GM21786 (cell line): ENCODE data around the gene LTBR.
A peak's percentile ranks its signal among the peaks of the same experiment; 100 is the strongest.
"Not testable (repeated sequence)": the region's sequence is repeated elsewhere in the genome, so short reads cannot be mapped to it uniquely, and the experiment has no call there.

Source experiments
- ATAC-seq: cut with Tn5 transposase; IDR thresholded peaks from one replicate; pipeline ENCODE4 v1.9.1; 2021; ENCODE audit not compliant: unreplicated experiment

Gene LTBR

DNA sequence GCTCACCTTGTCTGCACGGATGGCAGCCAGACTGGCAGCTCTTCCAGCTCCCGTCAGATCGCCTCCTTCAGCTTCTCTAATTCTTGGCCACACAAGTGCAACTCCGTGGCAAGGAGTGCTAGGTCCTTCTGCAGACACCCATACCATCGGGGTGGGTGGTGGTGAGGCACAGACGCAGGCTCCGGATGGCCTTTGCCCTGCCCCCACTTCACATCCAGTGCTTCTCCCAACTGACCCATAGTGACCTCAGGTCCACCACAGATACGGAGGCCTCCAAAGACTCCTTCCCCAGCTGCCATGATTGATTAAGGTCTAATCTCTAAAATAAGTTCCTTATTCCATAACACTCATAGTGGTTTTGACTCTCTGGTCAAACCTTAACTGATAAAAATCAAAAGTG lies 40.9 kb downstream of the LTBR start:
- ATAC-seq = no peak

DNA sequence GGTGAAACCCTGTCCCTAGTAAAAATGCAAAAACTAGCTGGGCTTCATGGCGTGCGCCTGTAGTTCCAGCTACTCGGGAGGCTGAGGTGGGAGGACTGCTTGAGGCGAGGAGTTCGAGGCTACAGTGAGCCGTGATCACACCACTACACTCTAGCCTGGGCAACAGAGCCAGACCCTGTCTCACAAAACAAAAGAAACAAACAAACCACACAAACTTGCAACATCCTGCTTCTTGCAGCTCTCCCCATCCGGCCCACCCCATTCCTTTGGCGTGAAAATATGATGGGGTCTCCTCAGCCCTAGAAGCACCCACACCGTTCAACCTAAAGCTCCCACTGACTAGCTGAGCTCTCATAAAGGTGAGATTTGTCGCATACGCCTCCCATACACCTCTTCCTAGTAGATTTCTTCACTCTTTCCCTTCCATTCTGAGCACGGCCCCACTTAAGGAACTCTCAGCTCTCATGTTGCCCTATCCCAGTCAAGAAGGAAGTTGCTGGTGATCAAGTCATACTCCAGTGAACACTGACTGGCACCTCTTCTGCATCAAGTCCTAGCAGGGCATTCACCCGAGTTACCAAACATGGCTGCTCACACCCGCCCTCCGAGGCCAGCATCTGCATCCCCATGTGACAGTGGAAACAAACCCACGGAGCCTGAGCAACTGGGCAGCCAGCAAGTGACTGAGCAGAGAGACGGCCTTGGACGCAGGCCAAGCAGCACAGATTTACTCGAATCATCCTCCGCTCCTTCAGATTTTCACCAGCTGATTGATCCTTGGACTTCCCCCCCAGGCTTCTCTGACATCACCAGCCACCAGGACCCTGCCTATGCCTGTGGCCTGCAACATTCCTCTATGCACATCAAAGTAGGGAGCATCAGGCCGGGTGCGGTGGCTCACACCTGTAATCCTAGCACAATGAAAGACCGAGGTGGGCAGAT lies 41.9 kb downstream of the LTBR start:
- ATAC-seq = no peak

DNA sequence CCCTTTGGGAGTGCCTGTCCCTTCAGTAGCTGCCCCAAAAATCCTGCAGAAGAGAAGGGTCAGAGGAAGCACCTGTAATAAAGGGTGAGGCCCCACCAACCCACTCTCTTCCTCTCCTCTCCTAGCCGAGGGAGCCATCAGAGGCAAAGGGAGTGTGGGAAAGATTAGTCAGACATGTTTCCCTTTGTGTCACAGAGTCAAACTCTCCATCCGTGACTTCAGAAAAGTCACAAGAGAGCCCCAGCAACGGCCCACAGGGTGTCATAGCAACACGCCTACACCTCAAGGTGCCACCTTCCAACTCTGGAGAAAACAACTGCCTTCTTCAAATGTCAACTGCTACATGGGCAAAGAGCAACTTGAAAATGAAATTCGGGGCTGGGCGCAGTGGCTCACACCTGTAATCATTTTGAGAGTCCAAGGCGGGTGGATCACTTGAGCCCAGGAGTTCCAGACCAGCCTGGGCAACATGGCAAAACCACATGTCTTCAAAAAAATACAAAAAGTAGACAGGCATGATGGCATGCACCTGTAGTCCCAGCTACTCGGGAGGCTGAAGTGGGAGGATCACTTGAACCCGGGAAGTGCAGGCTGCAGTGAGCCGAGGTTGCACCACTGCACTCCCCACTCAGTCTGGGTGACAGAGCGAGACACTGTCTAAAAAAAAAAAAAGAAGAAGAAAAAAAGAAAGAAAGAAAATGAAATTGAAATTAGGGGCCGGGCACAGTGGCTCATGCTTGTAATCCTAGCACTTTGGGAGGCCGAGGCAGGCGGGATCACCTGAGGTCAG lies 43.1 kb downstream of the LTBR start:
- ATAC-seq = peak; percentile 63

DNA sequence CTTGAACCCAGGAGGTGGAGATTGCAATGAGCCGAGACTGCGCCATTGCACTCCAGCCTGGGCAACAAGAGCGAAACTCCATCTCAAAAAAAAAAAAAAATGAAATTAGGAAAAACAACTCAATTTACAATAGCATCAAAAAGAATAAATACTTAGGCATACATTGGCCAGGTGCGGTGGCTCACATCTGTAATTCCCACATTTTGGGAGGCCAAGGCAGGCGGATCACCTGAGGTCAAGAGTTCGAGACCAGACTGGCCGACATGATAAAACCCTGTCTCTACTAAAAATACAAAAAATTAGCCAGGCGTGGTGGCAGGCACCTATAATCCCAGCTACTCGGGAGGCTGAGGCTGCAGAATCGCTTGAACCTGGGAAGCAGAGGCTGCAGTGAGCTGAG lies 43.8 kb downstream of the LTBR start:
- ATAC-seq = not testable (repeated sequence)

DNA sequence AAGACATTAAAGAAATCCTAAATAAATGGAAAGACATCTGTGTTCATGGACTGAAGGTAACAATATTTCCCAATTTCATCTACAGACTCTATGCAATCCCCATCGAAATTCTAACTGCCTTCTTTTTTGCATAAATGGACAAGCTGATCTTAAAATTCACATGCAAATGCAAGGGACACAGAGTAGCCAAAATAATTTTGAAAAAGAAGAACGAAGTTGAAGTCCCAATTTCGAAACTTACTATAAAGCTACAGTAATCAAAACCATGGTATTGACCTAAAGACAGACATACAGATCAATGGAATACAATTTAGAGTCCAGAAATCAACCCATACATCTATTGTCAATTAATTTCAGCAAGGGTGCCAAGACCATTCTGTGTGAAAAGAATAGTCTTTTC lies 44.4 kb downstream of the LTBR start:
- ATAC-seq = no peak

DNA sequence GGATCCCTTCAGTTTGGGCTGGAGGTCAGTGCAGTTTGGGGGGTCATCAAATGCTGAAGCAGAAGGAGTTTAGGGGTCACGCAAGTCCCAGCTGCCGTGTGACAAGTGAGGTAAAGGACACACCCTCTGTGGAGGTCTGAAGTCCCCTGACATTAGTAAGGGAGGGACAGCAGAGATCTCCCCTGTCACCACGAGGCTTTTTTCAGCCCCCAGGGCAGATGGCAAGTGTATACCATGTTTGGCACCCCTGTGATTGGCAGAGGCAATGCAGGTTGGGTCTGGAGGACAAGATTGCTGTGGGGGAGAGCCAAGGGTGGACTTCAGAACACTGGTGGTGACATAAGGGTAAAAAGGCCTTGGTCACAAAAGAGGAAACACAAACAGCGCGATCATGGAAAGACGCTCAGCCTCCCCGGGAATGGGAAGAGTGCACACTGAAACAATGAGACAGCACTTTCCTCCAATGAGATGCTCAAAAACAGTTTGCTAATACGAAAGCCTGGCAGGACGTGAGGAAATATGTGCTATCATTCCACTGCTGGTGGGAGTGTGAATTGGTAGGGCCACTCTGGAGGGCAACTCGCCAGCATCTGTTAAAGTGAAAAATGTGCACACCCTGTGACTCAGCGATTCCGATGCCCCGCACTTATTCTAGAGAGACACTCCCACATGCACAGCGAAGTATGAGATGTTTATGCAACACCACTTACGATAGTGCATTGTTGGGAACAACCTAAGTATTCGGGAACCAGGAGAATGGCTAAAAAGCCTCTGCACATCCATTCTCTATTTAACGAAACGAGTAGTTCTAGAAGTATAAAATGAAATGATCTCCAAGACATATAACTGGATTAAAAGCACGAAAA lies 46.4 kb downstream of the LTBR start:
- ATAC-seq = no peak

DNA sequence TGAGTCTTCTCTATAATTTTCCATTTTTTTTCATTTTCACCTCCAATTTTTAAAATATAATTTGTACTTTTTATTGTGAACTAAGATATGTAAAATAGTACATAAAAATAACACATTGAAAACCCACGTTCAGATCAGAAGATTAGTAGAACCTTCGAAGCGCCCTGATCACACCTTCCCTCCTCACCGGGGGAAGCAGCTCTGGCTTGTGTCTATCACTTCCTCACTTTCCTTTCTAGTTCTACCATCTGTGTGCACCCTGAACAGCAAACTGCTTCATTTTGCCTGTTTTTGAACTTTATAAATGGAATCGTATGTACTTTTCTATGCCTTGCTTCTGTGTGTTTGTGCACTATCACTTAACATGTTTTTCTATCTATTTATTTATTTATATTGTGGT lies 49.0 kb downstream of the LTBR start:
- ATAC-seq = no peak

DNA sequence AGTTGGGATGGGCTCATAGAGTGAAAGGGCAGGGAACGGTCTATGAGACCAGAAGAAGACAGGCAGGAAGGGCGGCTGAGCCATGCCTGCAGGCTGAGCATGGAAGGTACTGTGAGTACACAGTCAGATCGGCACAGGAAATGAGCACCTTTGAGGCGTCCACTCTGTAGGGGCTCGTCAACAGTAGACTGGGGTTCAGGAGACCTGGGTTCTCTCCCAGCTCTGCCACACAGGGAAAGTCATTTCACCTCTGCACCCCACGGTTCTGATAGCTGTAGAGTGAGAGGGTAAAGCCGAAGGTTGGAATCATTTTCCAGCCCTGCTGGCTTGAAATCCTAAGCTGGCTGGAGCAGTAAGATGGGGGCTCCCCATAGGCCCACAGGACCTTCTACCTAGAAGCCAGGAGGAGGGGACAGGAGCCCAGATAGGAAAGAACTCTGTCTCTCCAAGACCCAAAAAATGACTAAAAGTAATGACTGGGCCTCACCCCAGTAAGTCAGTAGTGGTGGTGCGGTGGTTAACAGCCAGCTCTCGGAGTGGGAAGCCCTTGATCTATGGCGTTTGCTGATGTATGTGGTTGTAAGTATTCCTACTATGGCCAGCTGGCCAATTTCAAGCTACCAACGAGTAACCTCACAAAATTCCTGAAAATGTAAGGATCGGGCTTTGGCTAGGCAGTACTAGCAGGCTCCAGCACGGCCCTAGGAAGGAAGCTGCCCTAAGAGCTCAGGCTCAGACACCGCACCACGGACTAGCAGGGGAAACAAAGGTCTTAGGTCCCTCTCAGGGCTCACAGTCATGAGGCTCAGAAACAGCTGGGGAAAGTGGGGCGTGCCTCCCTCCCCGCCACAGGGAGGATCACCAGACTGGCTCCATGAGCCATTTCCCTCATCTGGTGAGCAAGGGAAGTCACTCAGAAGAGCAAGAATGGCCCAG lies 50.5 kb downstream of the LTBR start:
- ATAC-seq = no peak

DNA sequence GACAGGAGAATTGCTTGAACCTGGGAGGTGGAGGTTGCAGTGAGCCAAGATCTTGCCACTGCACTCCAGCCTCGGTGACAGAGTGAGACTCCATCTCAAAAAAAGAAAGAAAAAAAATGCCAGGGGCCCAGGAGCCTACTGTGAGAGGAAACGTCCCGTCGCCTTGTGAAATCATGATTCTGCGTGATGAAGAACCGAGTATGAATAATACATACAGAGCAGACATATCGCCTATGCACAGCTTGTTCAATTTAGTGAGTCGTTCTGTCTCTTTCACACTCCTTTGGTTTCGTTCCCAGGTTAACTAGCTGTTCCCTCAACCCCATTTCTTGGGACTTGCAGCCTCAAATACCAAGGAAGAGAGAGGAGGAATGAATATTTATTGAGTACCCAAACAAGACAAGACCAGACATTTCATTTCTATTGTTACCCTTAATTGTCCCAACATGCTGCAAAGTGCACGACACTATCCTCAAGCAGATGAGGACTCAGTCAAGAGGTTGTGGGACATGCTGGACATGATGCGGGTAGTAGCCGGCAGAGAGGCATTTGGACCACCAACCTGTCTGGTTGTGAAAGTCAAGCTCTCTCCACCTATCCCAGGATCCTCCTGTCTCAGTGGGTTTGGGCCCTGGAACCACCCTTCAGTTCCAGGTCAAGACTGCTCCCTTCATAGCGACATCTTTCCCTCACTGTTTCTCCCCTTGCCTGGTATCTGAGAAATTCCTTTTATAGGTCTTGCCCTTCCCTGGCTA lies 52.2 kb downstream of the LTBR start:
- ATAC-seq = no peak

DNA sequence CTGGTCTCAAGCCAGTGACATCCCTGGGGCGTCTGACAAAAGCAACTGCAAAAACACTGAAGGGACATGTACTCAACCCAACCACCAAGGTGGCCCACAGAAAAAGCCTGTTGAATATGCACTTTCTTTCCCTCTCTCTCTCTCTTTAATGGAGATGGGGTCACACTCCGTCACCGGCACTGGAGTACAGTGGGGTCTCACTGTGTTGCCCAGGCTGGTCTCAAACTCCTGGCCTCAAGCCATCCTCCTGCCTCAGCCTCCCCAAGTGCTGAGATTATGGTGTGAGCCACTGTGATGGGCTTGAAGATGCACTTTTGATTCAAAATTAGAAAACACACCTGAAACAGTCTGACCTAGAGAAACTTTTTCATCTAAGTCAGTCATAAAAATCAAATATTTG lies 53.6 kb downstream of the LTBR start:
- ATAC-seq = no peak

DNA sequence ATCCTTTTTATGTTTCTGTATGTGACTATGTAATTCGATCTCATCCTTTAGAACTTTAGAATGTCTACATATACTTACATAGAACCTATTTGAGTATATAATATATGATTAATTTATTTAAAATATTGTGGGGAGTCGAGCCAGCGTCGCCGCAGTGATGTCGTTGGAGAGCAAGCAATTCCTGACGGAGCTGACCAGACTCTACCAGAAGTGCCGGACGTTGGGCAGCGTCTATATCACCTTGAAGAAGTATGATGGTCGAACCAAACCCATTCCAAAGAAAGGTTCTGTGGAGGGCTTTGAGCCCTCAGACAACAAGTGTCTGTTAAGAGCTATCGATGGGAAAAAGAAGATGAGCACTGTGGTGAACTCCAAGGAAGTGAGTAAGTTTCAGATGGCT lies 54.4 kb downstream of the LTBR start:
- no peak for ATAC-seq

DNA sequence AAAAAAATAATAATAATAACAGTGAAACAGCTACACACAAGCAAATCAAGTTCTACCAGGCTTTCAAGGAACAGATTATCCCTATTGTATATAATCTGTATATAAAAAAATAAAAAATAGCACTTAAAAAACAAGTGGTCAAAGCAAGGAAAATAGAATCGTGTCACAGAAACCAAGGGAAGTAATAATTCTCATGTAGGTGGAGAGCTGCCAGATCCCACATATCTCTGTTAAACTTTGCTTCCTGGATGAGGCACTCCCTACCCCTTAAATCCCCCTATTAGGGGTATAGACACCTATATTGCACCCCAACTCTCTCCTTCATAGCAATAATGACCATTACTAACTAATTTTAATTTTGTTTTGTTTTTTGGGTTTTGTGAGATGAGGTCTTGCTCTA lies 56.4 kb downstream of the LTBR start:
- ATAC-seq = no peak
